ENCODE data around the gene GDF7.

Gene GDF7

GRCh38 chr2:20674974-20675679 is 8.2 kb downstream of the GDF7 start:
- peak; percentile 91 for DNase-seq (ENCODE audit: low spot score)

GRCh38 chr2:20675701-20676352 is 8.9 kb downstream of the GDF7 start:
- no peak for DNase-seq (ENCODE audit: low spot score)

GRCh38 chr2:20676353-20677215 is 9.6 kb downstream of the GDF7 start:
- no peak for DNase-seq (ENCODE audit: low spot score)

GRCh38 chr2:20677301-20678085 is 10.5 kb downstream of the GDF7 start:
- DNase-seq (ENCODE audit: low spot score), result no peak

GRCh38 chr2:20678086-20678395 is 11.1 kb downstream of the GDF7 start:
- no peak for DNase-seq (ENCODE audit: low spot score)

GRCh38 chr2:20678780-20679179 is 11.8 kb downstream of the GDF7 start:
- DNase-seq (ENCODE audit: low spot score), result no peak

- DNase-seq (ENCODE audit: low spot score), result no peak
Observed at GRCh38 chr2:20680744-20681375, 13.9 kb downstream of the GDF7 start.

- peak; percentile 63 for DNase-seq (ENCODE audit: low spot score)
Observed at GRCh38 chr2:20682167-20682920, 15.4 kb downstream of the GDF7 start.

- no peak for DNase-seq (ENCODE audit: low spot score)
Observed at GRCh38 chr2:20684581-20685063, 17.7 kb downstream of the GDF7 start.

- no peak for DNase-seq (ENCODE audit: low spot score)
Observed at GRCh38 chr2:20687260-20687832, 20.4 kb downstream of the GDF7 start.

GRCh38 chr2:20689428-20690264 is 22.7 kb downstream of the GDF7 start:
- no peak for DNase-seq (ENCODE audit: low spot score)

- DNase-seq (ENCODE audit: low spot score), result no peak
Observed at GRCh38 chr2:20691076-20691734, 24.3 kb downstream of the GDF7 start.

GRCh38 chr2:20692081-20692480 is 25.1 kb downstream of the GDF7 start:
- no peak for DNase-seq (ENCODE audit: low spot score)

- DNase-seq (ENCODE audit: low spot score), result no peak
Observed at GRCh38 chr2:20693317-20693716, 26.4 kb downstream of the GDF7 start.

- no peak for DNase-seq (ENCODE audit: low spot score)
Observed at GRCh38 chr2:20696366-20696765, 29.4 kb downstream of the GDF7 start.

GRCh38 chr2:20697322-20697934 is 30.5 kb downstream of the GDF7 start:
- no peak for DNase-seq (ENCODE audit: low spot score)

GRCh38 chr2:20698916-20699613 is 32.1 kb downstream of the GDF7 start:
- DNase-seq (ENCODE audit: low spot score), result no peak

- DNase-seq (ENCODE audit: low spot score), result peak; percentile 60
Observed at GRCh38 chr2:20702563-20702962, 35.6 kb downstream of the GDF7 start.
